NT2/D1 (cell line): Measurements from ENCODE around the gene SCARB2.

Source experiments
- DNase-seq: peaks from one replicate; pipeline ENCODE4 v3.0.0-alpha.2; 2011; ENCODE audit warnings: low read depth, low spot score
- H3K27me3 ChIP-seq: 2 replicates; pipeline ENCODE4 v1.6.0; 2011; ENCODE audit warnings: mild to moderate bottlenecking; ENCODE audit not compliant: insufficient read length, insufficient read depth
- H3K36me3 ChIP-seq: 2 replicates; pipeline ENCODE4 v1.6.1; 2011; ENCODE audit warnings: mild to moderate bottlenecking, low read length, mixed read lengths; ENCODE audit not compliant: insufficient read depth, insufficient read length
- H3K4me1 ChIP-seq: 2 replicates; pipeline ENCODE4 v1.5.1; 2011; ENCODE audit not compliant: insufficient read depth, insufficient read length
- H3K4me3 ChIP-seq: 2 replicates; pipeline ENCODE4 v1.5.1; 2011; ENCODE audit warnings: low read depth; ENCODE audit not compliant: insufficient read length
- H3K9ac ChIP-seq: 2 replicates; pipeline ENCODE4 v1.6.0; 2011; ENCODE audit warnings: low read depth; ENCODE audit not compliant: insufficient read length
- H3K9me3 ChIP-seq: 2 replicates; pipeline ENCODE4 v1.5.1; 2011; ENCODE audit warnings: mild to moderate bottlenecking, low read length; ENCODE audit not compliant: insufficient read depth
- SUZ12 ChIP-seq: IDR thresholded peaks from 2 replicates; pipeline ENCODE4 v1.6.1; 2011; ENCODE audit not compliant: insufficient read length, insufficient read depth; ENCODE audit errors: extremely low read depth
- YY1 ChIP-seq: IDR thresholded peaks from 2 replicates; pipeline ENCODE4 v1.6.1; 2011; ENCODE audit not compliant: insufficient read length, insufficient read depth
- ZNF274 ChIP-seq: IDR thresholded peaks from 2 replicates; pipeline ENCODE4 v1.6.1; 2011; ENCODE audit warnings: mild to moderate bottlenecking, low read depth, low read length

Gene SCARB2

DNA sequence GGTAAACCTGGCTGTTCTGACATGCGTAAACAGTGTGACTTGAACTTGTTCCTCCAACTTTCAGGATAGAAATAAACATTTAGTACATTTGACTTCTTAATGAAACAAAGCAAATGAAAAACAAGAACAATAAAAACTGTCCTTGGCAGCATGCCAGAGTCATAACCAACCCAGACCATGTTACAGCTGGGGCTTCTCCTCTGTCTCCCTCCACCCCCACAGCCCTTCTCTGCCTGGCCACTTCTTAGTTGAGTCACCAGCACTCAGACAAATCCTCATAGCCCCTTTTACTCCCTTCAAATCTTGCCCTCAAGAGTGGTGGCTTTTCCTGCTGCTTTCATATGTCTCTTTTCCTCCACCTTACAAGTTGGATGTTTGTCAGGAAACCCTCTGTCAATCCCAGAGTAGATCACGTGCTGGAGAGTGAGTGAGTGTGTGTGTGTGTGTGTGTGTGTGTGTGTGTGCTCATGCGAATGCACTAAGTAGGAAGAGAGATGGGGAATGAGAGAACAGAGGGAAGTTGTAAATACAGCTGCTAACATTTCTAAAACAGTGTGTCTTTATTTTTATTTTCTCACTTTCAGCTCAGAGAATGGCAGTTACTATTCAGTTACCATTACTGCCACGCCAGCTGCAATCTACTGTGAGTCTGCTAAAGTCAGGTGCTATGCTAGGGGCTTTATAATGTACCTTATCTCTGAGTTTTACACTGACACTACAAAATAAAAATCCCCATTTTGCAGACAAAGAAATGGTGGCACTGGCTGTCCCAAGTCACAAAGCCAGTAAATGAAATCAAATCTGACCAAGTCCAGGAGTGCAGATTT, 15.0 kb downstream of the SCARB2 start:
- H3K9me3 ChIP-seq: no peaks in the 10 kb centered on the region
- no peak overlapping the region for H3K9ac ChIP-seq
- H3K4me1 ChIP-seq: no peaks in the 10 kb centered on the region
- TF ChIP-seq SUZ12 (no peak), ZNF274 (no peak), YY1 (no peak)
- H3K36me3 ChIP-seq: peaks cover 16% of the 10 kb centered on the region
- H3K27me3 ChIP-seq: no peaks in the 10 kb centered on the region
- DNase-seq: no peak
- no peak overlapping the region for H3K4me3 ChIP-seq

- TF ChIP-seq SUZ12 (no peak), YY1 (no peak), ZNF274 (no peak)
- Histone ChIP-seq H3K4me3 (no peak overlapping the region), H3K9ac (no peak overlapping the region), H3K9me3 (peaks cover 4% of the 10 kb centered on the region; the same call in 1 of the 2 replicates), H3K4me1 (no peaks in the 10 kb centered on the region), H3K36me3 (peaks cover 22% of the 10 kb centered on the region), H3K27me3 (no peaks in the 10 kb centered on the region)
- no peak for DNase-seq
Measured at GRCh38 chr4:76197971-76198410, 15.6 kb downstream of the SCARB2 start.

DNA sequence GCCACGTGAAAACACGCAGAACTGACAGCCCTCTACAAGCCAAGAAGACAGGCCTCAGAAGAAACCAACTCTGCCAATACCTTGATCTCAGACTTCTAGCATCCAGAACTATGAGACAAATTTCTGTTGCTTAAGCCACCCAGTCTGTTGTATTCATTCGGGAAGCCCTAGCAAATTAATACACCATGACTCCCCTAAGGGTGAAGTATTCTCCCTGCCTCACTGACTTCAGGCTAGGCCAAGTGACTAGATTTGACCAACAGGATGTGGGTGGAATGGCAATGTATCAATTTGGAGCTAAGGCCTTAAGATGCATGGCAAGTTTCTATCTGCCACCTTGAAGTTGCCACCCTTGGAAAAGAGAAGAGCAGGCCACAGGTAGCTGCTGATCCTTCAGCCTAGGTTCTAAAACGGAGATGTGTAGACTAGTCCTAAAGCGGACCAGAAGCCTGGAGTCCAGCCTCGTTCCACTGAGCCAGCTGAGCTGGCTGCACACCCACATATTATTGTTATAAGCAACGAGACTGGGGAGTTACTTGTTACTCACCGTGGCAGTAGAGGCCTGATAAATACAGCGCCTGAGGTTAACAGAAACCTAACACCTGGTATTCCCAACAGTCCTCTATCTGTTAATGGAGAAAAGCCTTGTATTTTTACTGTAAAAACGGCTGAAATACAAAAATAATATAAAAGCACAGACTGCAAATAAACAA, 16.4 kb downstream of the SCARB2 start:
- peaks cover 27% of the 10 kb centered on the region for H3K36me3 ChIP-seq
- H3K9ac ChIP-seq: no peak overlapping the region
- peaks cover 12% of the 10 kb centered on the region; the same call in 1 of the 2 replicates for H3K9me3 ChIP-seq
- no peaks in the 10 kb centered on the region for H3K27me3 ChIP-seq
- TF ChIP-seq ZNF274: no peak
- DNase-seq: no peak
- H3K4me1 ChIP-seq: no peaks in the 10 kb centered on the region
- H3K4me3 ChIP-seq: no peak overlapping the region

DNA sequence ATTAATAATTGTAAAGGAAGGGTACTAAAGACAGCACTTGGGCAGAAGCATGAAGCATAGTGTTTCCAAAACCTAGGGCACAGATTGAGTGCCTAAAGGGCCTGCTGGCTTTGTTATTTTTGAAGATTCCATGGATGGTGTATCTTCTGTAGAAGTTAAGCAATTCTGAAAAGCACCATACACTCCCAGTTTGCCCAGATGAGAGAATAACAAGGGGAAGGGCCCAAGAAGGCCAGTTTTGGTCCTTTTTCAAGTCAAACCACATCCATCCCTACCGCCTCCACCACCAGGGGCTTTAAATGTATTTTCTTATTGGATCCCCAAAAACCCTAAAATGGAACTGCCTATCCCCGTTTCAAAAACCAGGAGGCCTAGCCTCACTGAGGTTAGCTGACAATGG, 17.2 kb downstream of the SCARB2 start:
- H3K4me1 ChIP-seq: no peaks in the 10 kb centered on the region
- H3K9ac ChIP-seq: no peak overlapping the region
- TF ChIP-seq SUZ12 (no peak), ZNF274 (no peak), YY1 (no peak)
- DNase-seq: no peak
- H3K4me3 ChIP-seq: no peak overlapping the region
- peaks cover 27% of the 10 kb centered on the region for H3K36me3 ChIP-seq
- H3K9me3 ChIP-seq: peaks cover 15% of the 10 kb centered on the region; the same call in 1 of the 2 replicates
- H3K27me3 ChIP-seq: no peaks in the 10 kb centered on the region

DNA sequence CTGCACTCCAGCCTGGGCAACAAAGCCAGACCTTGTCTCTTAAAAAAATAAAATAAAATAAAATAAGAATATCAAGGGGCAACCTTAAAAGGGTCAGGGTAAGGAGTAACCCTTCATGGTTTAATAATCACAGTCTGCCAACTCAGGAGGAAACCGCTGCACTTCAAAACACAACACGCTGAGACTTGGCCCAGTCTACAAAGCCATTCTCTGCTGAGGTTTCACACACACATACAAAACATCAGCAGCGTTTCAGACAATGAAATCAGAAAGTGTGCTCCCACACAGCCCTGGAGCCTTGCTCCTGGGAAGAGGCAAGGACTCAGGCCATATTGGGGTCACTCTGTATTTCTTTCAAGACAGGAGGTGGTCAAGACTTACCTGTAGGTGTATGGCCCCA, 18.3 kb downstream of the SCARB2 start:
- no peak for DNase-seq
- no peaks in the 10 kb centered on the region for H3K27me3 ChIP-seq
- no peak overlapping the region for H3K4me3 ChIP-seq
- H3K36me3 ChIP-seq: peaks cover 27% of the 10 kb centered on the region
- H3K4me1 ChIP-seq: no peaks in the 10 kb centered on the region
- peaks cover 15% of the 10 kb centered on the region; the same call in 1 of the 2 replicates for H3K9me3 ChIP-seq
- TF ChIP-seq ZNF274 (no peak), YY1 (no peak), SUZ12 (no peak)
- no peak overlapping the region for H3K9ac ChIP-seq

GRCh38 chr4:76194325-76194724, 19.3 kb downstream of the SCARB2 start:
- Histone ChIP-seq H3K9ac (no peak overlapping the region), H3K27me3 (no peaks in the 10 kb centered on the region), H3K9me3 (peaks cover 15% of the 10 kb centered on the region; the same call in 1 of the 2 replicates), H3K36me3 (peaks cover 27% of the 10 kb centered on the region), H3K4me3 (no peak overlapping the region), H3K4me1 (no peaks in the 10 kb centered on the region)
- no peak for DNase-seq
- TF ChIP-seq YY1 (no peak), SUZ12 (no peak), ZNF274 (no peak)

DNA sequence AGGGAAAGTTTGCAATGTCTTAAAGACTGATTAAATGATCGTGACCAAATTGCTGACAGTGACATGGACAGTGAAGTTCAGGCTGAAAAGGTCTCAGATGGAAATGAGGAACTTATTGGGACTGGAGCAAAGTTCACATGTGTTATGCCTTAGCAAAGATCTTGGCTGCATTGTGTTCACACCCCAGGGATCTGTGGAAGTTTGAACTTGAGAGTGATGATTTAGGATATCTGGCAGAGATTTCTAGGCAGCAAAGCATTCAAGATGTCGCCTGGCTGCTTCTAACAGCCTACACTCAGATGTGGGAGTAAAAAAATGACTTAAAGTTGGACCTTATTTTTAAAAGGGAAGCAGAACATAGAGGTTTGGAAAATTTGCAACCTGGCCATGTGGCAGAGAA, 21.4 kb downstream of the SCARB2 start:
- Histone ChIP-seq H3K4me3 (no peak overlapping the region), H3K36me3 (peaks cover 27% of the 10 kb centered on the region), H3K27me3 (no peaks in the 10 kb centered on the region), H3K4me1 (no peaks in the 10 kb centered on the region), H3K9me3 (peaks cover 15% of the 10 kb centered on the region; the same call in 1 of the 2 replicates), H3K9ac (no peak overlapping the region)
- DNase-seq: no peak
- no peak for TF ChIP-seq YY1
